ENCODE data around the gene FAM135A. TPM values are rescaled to one million over a fixed set of nuclear protein-coding genes. Genes with fewer than 3 reads are reported as not detected.

The FAM135A gene
- total and polyA plus RNA-seq, 8 donors = 7.2 to 121 (median 39.5) TPM

DNA sequence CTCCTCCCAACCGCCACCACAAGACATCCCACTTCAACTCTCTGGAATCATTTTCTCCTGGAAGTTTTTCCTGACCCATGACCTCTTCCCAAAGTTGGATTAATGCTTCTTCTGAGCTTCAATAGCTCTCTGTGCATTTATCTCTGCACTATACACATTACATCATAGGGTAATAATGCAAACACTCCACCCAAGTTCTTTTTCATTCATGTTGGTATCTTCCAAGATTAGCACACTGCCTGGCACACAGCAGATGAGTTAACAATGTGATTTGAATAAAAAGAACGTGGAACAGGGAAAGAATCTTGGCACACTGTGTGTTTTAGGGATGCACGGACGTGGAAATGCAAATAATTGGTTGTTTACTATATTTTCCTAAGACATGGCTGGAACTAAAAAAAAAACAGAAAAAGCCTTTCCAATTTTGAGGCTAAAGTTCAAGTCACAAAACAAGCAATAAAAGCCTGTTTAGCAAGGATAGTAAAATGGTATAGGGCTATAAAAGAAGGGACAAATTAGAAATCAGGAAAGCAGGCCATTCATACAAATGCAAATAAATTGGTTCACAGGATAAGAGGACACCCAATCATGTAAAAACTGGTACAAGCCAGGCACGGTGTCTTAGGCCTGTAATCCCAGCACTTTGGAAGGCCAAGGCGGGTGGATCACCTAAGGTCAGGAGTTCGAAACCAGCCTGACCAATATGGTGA is 1.6 kb upstream of the FAM135A start:
- TF ChIP-seq EP300 (IDR thresholded peaks at IDR 0.05) = no peak
- intact Hi-C loops (cut with DNase I; ENCODE audit: low total_unique reads) = no loop called here
- Histone ChIP-seq H3K4me3 (peak overlapping the region in 1 of 4 donors; percentile 93), H3K27me3 (no peaks in the 10 kb centered on the region), H3K36me3 (no peaks in the 10 kb centered on the region), H3K27ac (no peak overlapping the region), H3K4me1 (peaks cover 6 to 48% (median 27%) of the 10 kb centered on the region in 4 donors), H3K9me3 (no peaks in the 10 kb centered on the region)
- 67 to 75% (median 71%) methylated on average over 7 of the region's 7 CpGs for WGBS, 5 donors
- DNase-seq = no peak

- no peak for DNase-seq
- Histone ChIP-seq H3K4me3 (peak overlapping the region; percentile 93 to 97 (median 95)), H3K4me1 (peaks cover 6 to 56% (median 27%) of the 10 kb centered on the region in 4 donors), H3K9me3 (no peaks in the 10 kb centered on the region), H3K27me3 (no peaks in the 10 kb centered on the region), H3K36me3 (peaks cover 0 to 4% (median 0%) of the 10 kb centered on the region in 4 donors), H3K27ac (peak overlapping the region; percentile 85 to 96 (median 90))
- TF ChIP-seq EP300 (IDR thresholded peaks at IDR 0.05) = no peak
- no peak for TF ChIP-seq POLR2A (IDR thresholded peaks at IDR 0.05)
- peak in 1 of 3 donors; percentile 4 for TF ChIP-seq POLR2AphosphoS5 (IDR thresholded peaks at IDR 0.05)
- no peak for TF ChIP-seq CTCF (IDR thresholded peaks at IDR 0.05)
- WGBS, 5 donors = 38 to 42% (median 39%) methylated on average over 25 of the region's 25 CpGs
- intact Hi-C loops (cut with DNase I; ENCODE audit: low total_unique reads) = no loop called here
These were observed 825 bp upstream of the FAM135A start for GRCh38 chr6:70412252-70413113.

GRCh38 chr6:70413992-70414494 is 735 bp downstream of the FAM135A start:
- 0 to 1% (median 1%) methylated on average over 20 of the region's 20 CpGs for WGBS, 5 donors
- peak overlapping the region; percentile 85 to 96 (median 90) for H3K27ac ChIP-seq
- H3K4me1 ChIP-seq = peaks cover 6 to 58% (median 27%) of the 10 kb centered on the region in 4 donors
- H3K27me3 ChIP-seq = no peaks in the 10 kb centered on the region
- H3K36me3 ChIP-seq = peaks cover 7 to 14% (median 13%) of the 10 kb centered on the region in 4 donors
- peak overlapping the region; percentile 93 to 97 (median 95) for H3K4me3 ChIP-seq
- TF ChIP-seq POLR2AphosphoS5 (IDR thresholded peaks at IDR 0.05) = no peak
- TF ChIP-seq CTCF (IDR thresholded peaks at IDR 0.05) = no peak
- TF ChIP-seq EP300 (IDR thresholded peaks at IDR 0.05) = no peak
- TF ChIP-seq POLR2A (IDR thresholded peaks at IDR 0.05) = no peak
- no peak for DNase-seq
- no peaks in the 10 kb centered on the region for H3K9me3 ChIP-seq
- intact Hi-C loops (cut with DNase I; ENCODE audit: low total_unique reads) = no loop called here

DNA sequence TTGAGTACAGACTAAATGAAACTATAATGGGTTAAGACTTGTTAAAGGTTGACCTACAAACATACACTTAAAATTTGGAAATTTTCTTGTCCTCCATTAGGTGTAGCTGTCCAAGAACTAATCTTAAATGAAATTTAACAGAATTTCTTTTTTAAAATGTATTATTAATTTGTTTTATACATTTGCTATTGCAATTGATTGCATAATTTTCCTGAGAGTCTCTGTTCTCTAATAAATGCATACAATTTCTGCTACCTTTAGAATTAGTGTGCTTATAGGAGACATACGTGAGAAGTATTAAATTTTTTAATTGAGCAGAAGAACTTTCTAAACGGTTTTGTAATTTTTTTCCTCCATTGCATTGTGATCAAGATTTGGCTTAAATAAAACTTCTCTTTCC is 1.5 kb downstream of the FAM135A start:
- peaks cover 6 to 58% (median 27%) of the 10 kb centered on the region in 4 donors for H3K4me1 ChIP-seq
- no peaks in the 10 kb centered on the region for H3K9me3 ChIP-seq
- H3K27ac ChIP-seq = peak overlapping the region in 3 of 5 donors; percentile 15 to 90 (median 89)
- no peak for TF ChIP-seq EP300 (IDR thresholded peaks at IDR 0.05)
- TF ChIP-seq POLR2AphosphoS5 (IDR thresholded peaks at IDR 0.05) = no peak
- no peak for TF ChIP-seq CTCF (IDR thresholded peaks at IDR 0.05)
- TF ChIP-seq POLR2A (IDR thresholded peaks at IDR 0.05) = no peak
- WGBS, 5 donors = 27 to 39% (median 29%) methylated on average over 2 of the region's 2 CpGs
- H3K4me3 ChIP-seq = peak overlapping the region; percentile 93 to 97 (median 95)
- no peaks in the 10 kb centered on the region for H3K27me3 ChIP-seq
- DNase-seq = no peak
- intact Hi-C loops (cut with DNase I; ENCODE audit: low total_unique reads) = no loop called here
- H3K36me3 ChIP-seq = peaks cover 7 to 22% (median 18%) of the 10 kb centered on the region in 4 donors
